Measurements from ENCODE around the gene ANKMY1. TPM values are rescaled to one million over a fixed set of nuclear protein-coding genes. Genes with fewer than 3 reads are reported as not detected.
A peak's percentile ranks its signal among the peaks of the same experiment; 100 is the strongest.

ANKMY1 gene
- total and polyA plus RNA-seq, 2 of the 8 experiments (the other 6 are each of a cell fraction or from before 2014, with no cell fraction given) = 4.5 to 4.8 TPM

DNA sequence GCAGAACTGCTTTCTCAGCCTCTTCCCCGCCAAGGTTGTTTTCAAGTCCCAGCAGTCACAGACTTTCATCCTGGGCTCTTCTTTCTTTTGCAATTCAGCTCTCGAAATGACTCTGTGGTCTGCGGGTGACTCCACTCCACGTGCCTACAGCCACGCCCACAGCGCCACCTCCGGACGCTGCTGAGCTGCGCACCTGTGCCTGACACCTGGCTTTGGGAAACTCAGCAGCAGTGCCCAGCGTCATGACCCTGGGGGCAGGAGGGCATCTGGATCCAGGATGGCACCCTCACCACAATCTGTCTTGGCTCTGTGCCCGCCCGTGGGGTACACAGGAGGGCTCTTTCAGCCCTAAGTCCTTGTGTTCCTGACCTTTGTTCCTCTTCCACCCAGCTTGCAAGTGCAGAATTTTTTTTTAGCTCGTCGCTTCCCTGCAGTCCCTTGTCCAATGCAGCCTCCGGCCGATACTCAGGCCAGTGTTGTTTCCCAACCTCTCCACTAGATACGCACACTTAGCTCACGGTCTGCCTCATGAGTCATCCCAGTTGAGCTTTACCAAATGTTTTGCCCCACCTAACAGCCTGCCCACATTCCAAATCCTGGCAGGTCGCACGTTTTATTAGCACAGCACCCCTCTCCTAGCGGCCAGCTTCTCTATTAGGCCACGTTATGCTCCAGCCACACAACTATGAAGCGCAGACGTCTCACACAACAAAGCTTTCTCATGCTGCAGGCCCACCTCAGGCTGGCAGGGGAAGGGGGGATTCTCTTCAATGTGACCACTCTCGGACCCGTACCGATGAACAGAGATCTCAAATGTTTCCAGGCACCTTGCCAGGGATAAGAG lies 22.2 kb upstream of the ANKMY1 start:
- Histone ChIP-seq H2BK20ac (ENCODE audit: low read length) (no peak overlapping the region), H3K79me1 (ENCODE audit: low read depth, low read length) (peaks cover 7% of the 10 kb centered on the region), H3K9ac (replicated peaks in 1 of 4; ENCODE audit: extremely low read depth in 1 of 4, low read depth in 3 of 4, low read length in 3 of 4) (no peak overlapping the region), H3K56ac (replicated peaks; ENCODE audit: insufficient read length, low read depth, low read length) (no peak overlapping the region), H2AK5ac (ENCODE audit: low read depth, low read length) (no peak overlapping the region), H3K4me3 (ENCODE audit: extremely low read depth in 1 of 4, insufficient read depth in 2 of 4, low read depth in 3 of 4, low read length in 4 of 4) (no peak overlapping the region), H3K18ac (ENCODE audit: extremely low read depth, low read length) (no peak overlapping the region), H4K5ac (ENCODE audit: insufficient read length, low read depth, low read length) (no peak overlapping the region), H3K14ac (ENCODE audit: insufficient read length) (no peak overlapping the region), H3K4me2 (ENCODE audit: insufficient read depth in 1 of 2, low read depth in 2 of 2, low read length in 2 of 2) (no peak overlapping the region), H2BK120ac (replicated peaks; ENCODE audit: low read depth, low read length) (no peak overlapping the region), H4K20me1 (replicated peaks in 1 of 2; ENCODE audit: control insufficient read depth in 1 of 2, insufficient read depth in 2 of 2, low read length in 2 of 2) (peaks cover 12 to 22% of the 10 kb centered on the region in 2 experiments), H3K23ac (ENCODE audit: insufficient read length) (no peak overlapping the region), H2BK5ac (ENCODE audit: low read depth, low read length) (no peak overlapping the region), H2AFZ (ENCODE audit: low read length) (no peak overlapping the region), H2BK12ac (ENCODE audit: low read depth, low read length) (no peak overlapping the region), H3K79me2 (ENCODE audit: control insufficient read depth in 1 of 2, insufficient read depth in 2 of 2, low read length in 2 of 2) (peaks cover 0 to 11% of the 10 kb centered on the region in 2 experiments; a peak in 1 of 4 replicates), H4K8ac (ENCODE audit: extremely low read depth, insufficient read depth, low read length) (no peak overlapping the region; the same call in 1 of the 2 replicates), H3K9me3 (ENCODE audit: insufficient read depth in 2 of 2, low read depth in 1 of 2, low read length in 1 of 2) (no peaks in the 10 kb centered on the region), H3K4me1 (replicated peaks in 1 of 4; ENCODE audit: control insufficient read depth in 3 of 4, insufficient read depth in 4 of 4, low read length in 3 of 4) (peaks cover 0 to 12% (median 1%) of the 10 kb centered on the region in 4 experiments; a peak in 6 of 7 replicates), H3K27ac (ENCODE audit: low read depth, low read length) (no peak overlapping the region), H2BK15ac (ENCODE audit: low read length) (no peak overlapping the region), H3K27me3 (replicated peaks in 1 of 4; ENCODE audit: control insufficient read depth in 3 of 4, extremely low read depth in 1 of 4, insufficient read depth in 3 of 4, low read length in 3 of 4) (no peaks in the 10 kb centered on the region), H4K91ac (replicated peaks; ENCODE audit: insufficient read length, low read length) (no peak overlapping the region), H3K23me2 (ENCODE audit: low read depth, low read length) (no peaks in the 10 kb centered on the region), H3K36me3 (ENCODE audit: control insufficient read depth in 2 of 4, insufficient read depth in 4 of 4, low read length in 3 of 4) (no peaks in the 10 kb centered on the region), H3K4ac (replicated peaks; ENCODE audit: insufficient read length, low read depth, low read length) (no peak overlapping the region)
- 65% methylated on average over 27 of the region's 27 CpGs; no CpG with 5 or more reads in 1 of the 2 experiments for WGBS, 2 experiments (ENCODE audit: extremely low coverage in 1 of 2, insufficient coverage in 1 of 2, insufficient read length in 1 of 2, insufficient replicate concordance in 2 of 2, low coverage in 1 of 2, low lambda C conversion rate in 2 of 2, missing lambda C conversion rate in 1 of 2)
- DNase-seq (ENCODE audit: low read depth in 1 of 2, low spot score in 2 of 2) (peak in 1 of 2 experiments; percentile 74), FAIRE-seq (no peak)
- POLR2A ChIA-PET (ENCODE audit: partially characterized antibody) = interaction anchor here (0.7 to 1.2 kb wide), 3 partner anchors 9 to 144 kb away, joined by 3 to 4 read pairs (median 3); partner anchors contain the start of gene GPC1
- CTCF ChIA-PET (ENCODE audit: partially characterized antibody) = interaction anchor here (0.7 to 4.8 kb wide), 14 partner anchors 9 to 680 kb away, joined by 3 to 37 read pairs (median 4); partner anchors contain the start of gene RNPEPL1
- TF ChIP-seq, protein P1, sequence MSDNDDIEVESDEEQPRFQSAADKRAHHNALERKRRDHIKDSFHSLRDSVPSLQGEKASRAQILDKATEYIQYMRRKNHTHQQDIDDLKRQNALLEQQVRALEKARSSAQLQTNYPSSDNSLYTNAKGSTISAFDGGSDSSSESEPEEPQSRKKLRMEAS (IDR thresholded peaks at IDR 0.05) = peak; percentile 97
- no peak for TF ChIP-seq FOSL1 (IDR thresholded peaks at IDR 0.05; ENCODE audit: insufficient read depth, low read depth, low read length)
- peak; percentile 42; the same call in 1 of the 2 replicates for TF ChIP-seq CREB1 (IDR thresholded peaks at IDR 0.05)
- no peak for TF ChIP-seq CBX5 (IDR thresholded peaks at IDR 0.05; ENCODE audit: low read depth, low read length)
- TF ChIP-seq YY1 (IDR thresholded peaks at IDR 0.05; ENCODE audit: low read depth, low read length) = peak; percentile 31; the same call in 1 of the 2 replicates
- no peak for TF ChIP-seq CHD2 (IDR thresholded peaks at IDR 0.05; ENCODE audit: low read length)
- no peak for TF ChIP-seq CHD1 (IDR thresholded peaks at IDR 0.05; ENCODE audit: low read depth, low read length)
- TF ChIP-seq RAD21 (IDR thresholded peaks at IDR 0.05 in 1 of 2, conservative IDR thresholded peaks at IDR 0.05 in 1 of 2; ENCODE audit: low read depth in 2 of 2, low read length in 2 of 2) = peak; percentile 19 to 52; a peak in 3 of 4 replicates
- 0 out of 2 replicates have a peak, but pooled peaks have one; percentile 47 for TF ChIP-seq BACH1 (IDR thresholded peaks at IDR 0.05; ENCODE audit: low read length)
- no peak for TF ChIP-seq POLR2AphosphoS5 (IDR thresholded peaks at IDR 0.05; ENCODE audit: low read depth, low read length)
- TF ChIP-seq CEBPB (IDR thresholded peaks at IDR 0.05; ENCODE audit: low read depth, low read length) = 0 out of 2 replicates have a peak, but pooled peaks have one; percentile 9
- no peak for TF ChIP-seq CBX8 (IDR thresholded peaks at IDR 0.05; ENCODE audit: borderline replicate concordance, low read depth, low read length)
